HG02840 (cell line): ENCODE measurements around the gene SLC5A9.
"Not testable (repeated sequence)": the region's sequence is repeated elsewhere in the genome, so short reads cannot be mapped to it uniquely, and the experiment has no call there.

Experiments
- ATAC-seq: cut with Tn5 transposase; IDR thresholded peaks from one replicate; pipeline ENCODE4 v1.9.1; 2021; ENCODE audit warnings: mild to moderate bottlenecking, moderate library complexity, moderate number of reproducible peaks; ENCODE audit not compliant: unreplicated experiment, low FRiP score

The SLC5A9 gene

DNA sequence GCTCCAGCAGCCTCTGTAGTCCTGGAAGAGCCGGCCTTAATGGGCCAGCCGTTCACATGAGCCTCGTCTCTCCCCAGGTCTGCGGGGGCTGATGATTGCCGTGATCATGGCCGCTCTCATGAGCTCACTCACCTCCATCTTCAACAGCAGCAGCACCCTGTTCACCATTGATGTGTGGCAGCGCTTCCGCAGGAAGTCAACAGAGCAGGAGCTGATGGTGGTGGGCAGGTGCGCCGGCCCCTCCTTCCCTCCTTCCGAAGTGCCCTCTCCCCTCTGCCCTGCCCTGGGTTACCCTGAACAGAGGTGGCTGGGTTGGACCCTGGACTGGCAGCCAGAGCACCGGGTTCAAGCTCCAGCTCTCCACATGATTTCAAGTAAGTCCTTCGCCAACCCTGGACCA, 13.1 kb downstream of the SLC5A9 start:
- ATAC-seq = no peak

DNA sequence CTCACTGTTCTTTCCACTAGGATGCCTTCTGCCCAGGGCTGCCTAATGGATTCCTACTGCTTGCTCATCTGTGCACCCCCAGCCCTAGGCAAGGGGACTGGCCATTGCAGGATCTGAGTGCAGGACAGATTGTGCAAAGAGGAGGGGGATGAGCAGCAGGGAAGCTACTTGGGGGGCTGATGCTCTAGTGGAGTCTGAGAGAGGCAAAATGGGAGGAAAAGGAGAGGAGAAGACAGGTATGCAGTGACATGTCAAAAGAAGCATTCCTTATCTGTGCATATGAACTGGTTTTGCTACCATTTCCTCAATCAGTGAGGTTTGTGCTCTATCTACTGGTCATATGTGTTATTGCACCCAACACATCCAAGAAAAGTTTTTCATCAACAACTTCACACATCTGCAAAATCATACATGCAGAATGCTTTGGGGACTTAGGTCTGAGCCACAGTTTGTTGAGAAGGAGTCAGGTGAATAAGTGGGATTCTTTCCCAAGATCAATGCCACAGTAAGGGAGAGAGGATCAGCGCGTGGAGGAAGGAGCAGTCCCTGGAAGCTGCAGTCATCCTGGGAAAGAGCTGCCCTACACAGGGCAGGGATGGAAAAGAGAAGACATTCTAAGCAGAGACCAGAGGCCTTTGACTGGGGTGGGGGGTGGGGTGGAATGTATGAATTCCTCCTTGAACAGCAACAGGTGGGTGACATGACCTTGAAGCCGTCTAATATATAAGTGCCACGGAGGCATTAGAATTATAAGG, 14.4 kb downstream of the SLC5A9 start:
- no peak for ATAC-seq

- no peak for ATAC-seq
These were observed 19.7 kb downstream of the SLC5A9 start for GRCh38 chr1:48242141-48242736.

- no peak for ATAC-seq
These were observed 22.6 kb downstream of the SLC5A9 start for GRCh38 chr1:48245106-48245505.

DNA sequence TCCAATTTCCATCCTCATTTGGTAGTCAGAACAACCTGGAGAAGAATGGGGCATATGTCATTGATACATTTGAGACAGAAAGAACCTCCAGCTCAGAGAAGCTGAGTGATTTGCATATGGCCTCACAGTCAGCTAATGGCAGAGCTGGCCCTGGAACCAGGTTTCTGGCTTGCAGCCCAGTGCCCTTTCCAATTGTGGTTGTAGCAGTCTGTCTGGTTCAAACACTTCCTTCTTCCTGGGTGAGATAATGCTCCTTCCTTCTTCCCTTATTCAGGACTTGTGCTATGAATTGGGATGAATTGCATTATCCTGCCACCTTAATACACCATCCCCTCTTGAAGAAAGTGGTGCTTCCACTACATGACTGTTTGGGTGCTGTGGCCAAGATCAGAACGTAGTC, 24.2 kb downstream of the SLC5A9 start:
- ATAC-seq = no peak

DNA sequence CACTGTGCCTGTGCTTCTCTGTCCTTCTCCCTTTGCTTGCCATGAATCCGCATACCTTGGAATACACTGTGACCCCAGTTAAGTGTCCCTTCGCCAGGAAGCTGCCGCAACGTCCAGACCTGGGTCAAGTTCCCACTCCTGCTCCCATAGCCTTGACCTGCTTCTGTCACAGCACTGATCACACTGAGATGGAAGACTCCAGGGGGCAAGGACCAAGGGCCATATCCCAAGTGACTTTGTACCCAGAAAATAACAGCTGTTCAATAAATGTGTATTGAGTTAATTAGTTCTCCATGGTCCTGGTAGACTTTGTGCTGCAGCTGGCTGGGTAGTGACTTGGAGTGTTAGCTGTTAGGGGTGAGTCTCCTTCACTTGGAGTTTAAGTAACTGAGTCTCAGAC, 25.8 kb downstream of the SLC5A9 start:
- no peak for ATAC-seq

- ATAC-seq = no peak
These were observed 27.4 kb downstream of the SLC5A9 start for GRCh38 chr1:48249868-48250267.

- ATAC-seq = no peak
These were observed 28.1 kb downstream of the SLC5A9 start for GRCh38 chr1:48250572-48250971.

GRCh38 chr1:48251323-48251722, 28.8 kb downstream of the SLC5A9 start:
- no peak for ATAC-seq

DNA sequence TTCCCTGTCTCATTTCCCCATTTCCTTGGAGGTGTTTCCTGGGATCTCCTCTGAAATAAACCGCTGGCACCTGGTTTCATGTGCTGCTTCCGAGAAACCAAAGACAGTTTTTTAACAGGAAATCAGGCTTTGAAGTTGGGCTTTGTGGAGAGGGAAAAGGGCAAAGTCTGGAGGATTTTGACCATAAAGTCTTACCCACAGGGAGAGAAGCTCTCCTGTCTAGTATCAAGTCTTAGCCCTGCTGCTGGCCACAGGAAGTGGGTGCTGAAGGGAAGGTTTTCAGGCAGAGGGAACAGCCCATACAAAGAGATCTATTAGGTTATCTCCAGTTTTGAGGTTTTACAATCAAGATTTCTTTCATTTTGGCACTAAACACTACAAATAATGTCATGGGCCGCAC, 29.3 kb downstream of the SLC5A9 start:
- ATAC-seq = no peak

- no peak for ATAC-seq
These were observed 31.7 kb downstream of the SLC5A9 start for GRCh38 chr1:48254254-48254653.

- no peak for ATAC-seq
These were observed 35.6 kb downstream of the SLC5A9 start for GRCh38 chr1:48258106-48258505.

DNA sequence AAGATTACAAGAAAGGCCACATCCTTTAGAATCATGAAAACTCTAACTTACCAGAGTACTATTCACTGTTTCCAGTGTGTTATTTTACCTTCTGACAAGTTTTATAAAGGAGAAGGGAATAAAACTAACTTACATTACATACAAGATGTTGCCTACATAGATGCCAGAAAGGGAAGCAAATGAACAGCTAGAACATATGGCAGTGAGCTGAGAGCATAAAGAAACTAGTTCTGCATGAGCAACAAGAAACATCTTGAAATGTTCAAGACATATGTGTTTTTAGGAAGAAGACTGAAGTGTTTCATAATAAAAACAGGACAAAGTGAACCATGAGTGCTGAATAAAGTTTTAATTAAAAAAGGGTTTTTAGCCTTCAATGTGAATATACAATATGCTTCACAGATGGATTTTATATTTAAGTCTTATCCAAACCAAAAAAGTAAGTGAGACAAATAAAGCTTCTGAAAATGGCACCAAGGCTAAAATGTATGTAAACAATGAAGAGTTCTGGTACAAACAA, 39.4 kb downstream of the SLC5A9 start:
- ATAC-seq = no peak

DNA sequence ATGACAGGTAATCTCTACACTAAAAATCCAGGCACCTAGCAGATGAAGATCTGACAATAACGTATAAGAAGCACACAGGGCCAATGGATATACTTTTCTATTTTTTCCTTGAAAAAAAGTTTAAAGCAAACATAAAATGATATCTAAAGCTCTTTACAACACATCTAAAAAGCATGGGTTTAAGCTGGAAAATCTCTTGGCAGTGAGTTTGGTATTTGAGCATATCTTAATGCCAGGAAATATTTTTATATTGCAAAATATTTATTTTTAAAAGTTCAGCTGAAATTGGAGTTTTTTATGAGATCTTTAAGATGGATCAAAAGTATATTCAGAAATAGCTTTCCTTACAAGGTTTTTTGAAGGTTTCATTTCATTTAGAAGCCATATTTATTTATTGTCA, 40.5 kb downstream of the SLC5A9 start:
- no peak for ATAC-seq

DNA sequence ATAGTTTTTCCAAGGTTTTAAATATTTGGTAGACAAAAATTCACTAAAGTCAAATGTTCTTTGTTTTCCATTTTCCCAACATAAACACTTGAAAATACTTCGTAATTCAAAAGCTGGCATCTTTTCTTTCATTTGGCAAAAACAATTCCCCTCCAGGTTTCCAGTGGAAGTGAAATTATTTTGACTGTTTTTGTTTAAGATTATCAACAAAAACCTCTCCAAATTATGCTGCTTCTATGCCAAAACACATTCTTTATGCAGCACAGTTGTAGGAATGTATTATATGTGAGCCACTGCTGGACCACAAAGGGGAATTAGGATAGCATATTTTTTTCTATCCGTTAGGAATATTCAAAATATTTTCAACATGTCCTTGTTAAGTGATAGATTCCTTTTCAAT, 44.1 kb downstream of the SLC5A9 start:
- no peak for ATAC-seq

DNA sequence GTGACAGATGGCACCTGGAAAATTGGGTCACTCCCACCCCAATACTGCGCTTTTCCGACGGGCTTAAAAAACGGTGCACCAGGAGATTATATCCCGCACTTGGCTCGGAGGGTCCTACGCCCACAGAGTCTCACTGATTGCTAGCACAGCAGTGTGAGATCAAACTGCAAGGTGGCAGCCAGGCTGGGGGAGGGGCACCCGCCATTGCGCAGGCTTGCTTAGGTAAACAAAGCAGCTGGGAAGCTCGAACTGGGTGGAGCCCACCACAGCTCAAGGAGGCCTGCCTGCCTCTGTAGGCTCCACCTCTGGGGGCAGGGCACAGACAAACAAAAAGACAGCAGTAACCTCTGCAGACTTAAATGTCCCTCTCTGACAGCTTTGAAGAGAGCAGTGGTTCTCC, 54.9 kb downstream of the SLC5A9 start:
- not testable (repeated sequence) for ATAC-seq

- ATAC-seq = not testable (repeated sequence)
These were observed 59.8 kb downstream of the SLC5A9 start for GRCh38 chr1:48282329-48282728.

DNA sequence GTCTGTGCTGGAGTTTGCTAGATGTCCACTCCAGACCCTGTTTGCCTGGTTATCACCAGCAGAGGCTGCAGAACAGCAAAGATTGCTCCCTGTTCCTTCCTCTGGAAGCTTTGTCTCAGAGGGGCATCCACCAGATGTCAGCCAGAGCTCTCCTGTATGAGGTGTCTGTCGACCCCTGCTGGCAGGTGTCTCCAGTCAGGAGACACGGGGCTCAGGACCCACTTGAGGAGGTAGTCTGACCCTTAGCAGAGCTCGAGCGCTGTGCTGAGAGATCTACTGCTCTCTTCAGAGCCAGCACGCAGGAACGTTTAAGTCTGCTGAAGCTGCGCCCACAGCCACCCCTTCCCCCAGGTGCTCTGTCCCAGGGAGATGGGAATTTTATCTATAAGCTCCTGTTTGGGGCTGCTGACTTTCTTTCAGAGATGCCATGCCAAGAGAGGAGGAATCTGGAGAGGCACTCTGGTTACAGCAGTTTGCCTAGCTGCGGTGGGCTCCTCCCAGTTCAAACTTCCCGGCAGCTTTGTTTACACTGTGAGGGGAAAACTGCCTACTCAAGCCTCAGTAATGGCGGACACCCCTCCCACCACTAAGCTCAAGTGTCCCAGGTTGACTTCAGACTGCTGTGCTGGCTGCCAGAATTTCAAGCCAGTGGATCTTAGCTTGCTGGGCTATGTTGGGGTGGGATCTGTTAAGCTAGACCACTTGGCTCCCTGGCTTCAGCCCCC, 62.3 kb downstream of the SLC5A9 start:
- not testable (repeated sequence) for ATAC-seq

GRCh38 chr1:48285525-48285924, 63.0 kb downstream of the SLC5A9 start:
- ATAC-seq = no peak

DNA sequence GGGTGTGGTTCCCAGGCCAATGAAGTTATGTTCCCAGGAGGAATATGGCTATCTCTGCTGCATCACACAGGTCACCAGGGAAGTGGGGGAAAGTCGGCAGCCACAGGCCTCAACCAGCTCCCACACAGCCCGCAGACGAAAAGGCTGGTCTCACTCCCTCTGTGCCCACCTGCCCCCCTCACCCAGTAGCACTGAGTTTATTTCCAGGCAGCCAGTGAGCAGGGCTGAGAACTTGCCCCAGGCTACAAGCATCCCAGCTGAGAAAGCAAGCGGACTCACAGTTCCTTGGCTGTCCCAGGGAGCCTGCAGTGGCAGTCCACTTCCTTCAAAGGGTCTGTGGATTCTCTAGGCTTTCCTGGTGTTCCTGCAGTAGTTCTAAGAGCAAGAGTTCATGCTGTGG, 68.9 kb downstream of the SLC5A9 start:
- no peak for ATAC-seq

GRCh38 chr1:48292706-48293105, 70.2 kb downstream of the SLC5A9 start:
- ATAC-seq = no peak
